GM12878 (cell line): ENCODE measurements around the gene NFE2. TPM values are rescaled to one million over a fixed set of nuclear protein-coding genes. Genes with fewer than 3 reads are reported as not detected.

Source experiments
- CEBPZ ChIP-seq: fragments of 150-350 bp; IDR thresholded peaks from 2 replicates; pipeline ENCODE4 v1.6.1; 2016; ENCODE audit warnings: low read depth, low read length
- CHD1 ChIP-seq: IDR thresholded peaks from 2 replicates; pipeline ENCODE4 v1.6.1; 2012; ENCODE audit warnings: low read depth, low read length, improper control_type of control experiment
- CREB1 ChIP-seq: IDR thresholded peaks from 2 replicates; pipeline ENCODE4 v1.6.1; 2012; ENCODE audit warnings: low read depth, mild to moderate bottlenecking, inconsistent platforms
- E2F8 ChIP-seq: fragments of 450-650 bp; IDR thresholded peaks from 2 replicates; pipeline ENCODE4 v1.6.1; 2018; ENCODE audit warnings: mild to moderate bottlenecking, low read depth, moderate library complexity; ENCODE audit not compliant: partially characterized antibody
- FOXM1 ChIP-seq: IDR thresholded peaks from 2 replicates; pipeline ENCODE4 v1.6.1; 2012; ENCODE audit warnings: low read depth, mild to moderate bottlenecking, inconsistent platforms, low read length, moderate library complexity
- MLLT1 ChIP-seq: fragments of 450-650 bp; IDR thresholded peaks from 2 replicates; pipeline ENCODE4 v1.6.1; 2016; ENCODE audit warnings: mild to moderate bottlenecking
- MXI1 ChIP-seq: fragments of 150-350 bp; IDR thresholded peaks from 2 replicates; pipeline ENCODE4 v1.6.1; 2011; ENCODE audit warnings: low read depth, mild to moderate bottlenecking, inconsistent platforms, low read length, improper control_type of control experiment
- NFIC ChIP-seq: IDR thresholded peaks from 2 replicates; pipeline ENCODE4 v1.6.1; 2012; ENCODE audit warnings: low read depth, mild to moderate bottlenecking, inconsistent platforms, low read length, moderate library complexity
- PBX3 ChIP-seq: IDR thresholded peaks from 2 replicates; pipeline ENCODE4 v1.6.1; 2011; ENCODE audit warnings: mild to moderate bottlenecking, low read depth, low read length, moderate library complexity; ENCODE audit not compliant: insufficient replicate concordance
- RUNX3 ChIP-seq: IDR thresholded peaks from 2 replicates; pipeline ENCODE4 v1.6.1; 2012; ENCODE audit warnings: low read length, inconsistent platforms
- SIX5 ChIP-seq: IDR thresholded peaks from 2 replicates; pipeline ENCODE4 v1.6.1; 2011; ENCODE audit warnings: mild to moderate bottlenecking, low read depth, low read length, moderate library complexity; ENCODE audit not compliant: severe bottlenecking
- SMARCA5 ChIP-seq: fragments of 450-650 bp; IDR thresholded peaks from 2 replicates; pipeline ENCODE4 v1.6.1; 2017; ENCODE audit warnings: mild to moderate bottlenecking
- SMC3 ChIP-seq: IDR thresholded peaks from 2 replicates; pipeline ENCODE4 v1.6.1; 2011; ENCODE audit warnings: low read length, improper control_type of control experiment, borderline replicate concordance
- TARDBP ChIP-seq: IDR thresholded peaks from 2 replicates; pipeline ENCODE4 v1.6.1; 2016; ENCODE audit warnings: borderline replicate concordance
- TCF3 ChIP-seq: IDR thresholded peaks from 2 replicates; pipeline ENCODE4 v1.6.1; 2012; ENCODE audit warnings: low read depth, mild to moderate bottlenecking, low read length, borderline replicate concordance; ENCODE audit not compliant: insufficient read depth
- ZBTB4 ChIP-seq: fragments of 450-650 bp; formaldehyde crosslinking; IDR thresholded peaks from 2 replicates; pipeline ENCODE4 v1.4.0; 2022; ENCODE audit warnings: mild to moderate bottlenecking, moderate library complexity
- ZNF217 ChIP-seq: fragments of 450-650 bp; IDR thresholded peaks from 2 replicates; pipeline ENCODE4 v1.6.1; 2017; ENCODE audit warnings: antibody characterized with exemption, mild to moderate bottlenecking
- polyA plus RNA-seq, 11 experiments: library from polyadenylated mRNA; depleted of rRNA in 4 of 11; unstranded in 6 of 11; stranded (reverse) in 5 of 11; fragments of >200 nt; fragmentation: Nextera tagmentation in 4 of 11; fragmentation: Illumina TruSeq in 1 of 11; extraction: Ambion mirVana in 4 of 11; extraction: Trizol in 1 of 11; gene quantifications; 1 replicate in 1 of 11; 2 replicates in 10 of 11; pipeline versions ENCODE4 v1.2.1 to v1.2.3, GENCODE V29; 2011 to 2016; ENCODE audit warnings: inconsistent platforms in 2 of 11, missing spikeins in 2 of 11, low read depth in 1 of 11
- total RNA-seq, 4 experiments: library from RNA; depleted of rRNA in 3 of 4; stranded (reverse); fragments of >200 nt in 3 of 4; fragmentation: Illumina TruSeq in 1 of 4; extraction: Trizol in 1 of 4; gene quantifications; 2 replicates each; pipeline versions ENCODE4 v1.2.1 to v1.2.3, GENCODE V29; 2013 to 2021

NFE2 gene
- total and polyA plus RNA-seq, 10 of the 15 experiments (the other 5 are each of a cell fraction or from before 2014, with no cell fraction given): 0.06 to 0.28 TPM; not detected in 8

- TF ChIP-seq CEBPZ (peak; percentile 83), CREB1 (peak; percentile 97), SIX5 (no peak), SMC3 (no peak), RUNX3 (no peak), MLLT1 (peak; percentile 96), MXI1 (peak; percentile 60), E2F8 (peak; percentile 19), ZNF217 (no peak), SMARCA5 (peak; percentile 48), CHD1 (peak; percentile 91; the same call in 1 of the 2 replicates), FOXM1 (no peak), ZBTB4 (no peak), TCF3 (peak; percentile 68; the same call in 1 of the 2 replicates), PBX3 (peak; percentile 94), TARDBP (no peak), NFIC (no peak)
Measured at GRCh38 chr12:54280468-54281260, 20.2 kb downstream of the NFE2 start, which contains the start of gene HNRNPA1 (continued).
